ENCODE data around the gene GDI2.
A peak's percentile ranks its signal among the peaks of the same experiment; 100 is the strongest.
"Not testable (repeated sequence)": the region's sequence is repeated elsewhere in the genome, so short reads cannot be mapped to it uniquely, and the experiment has no call there.

The GDI2 gene

GRCh38 chr10:5826511-5826910 is 13.3 kb upstream of the GDI2 start:
- DNase-seq, result not testable (repeated sequence)

DNA sequence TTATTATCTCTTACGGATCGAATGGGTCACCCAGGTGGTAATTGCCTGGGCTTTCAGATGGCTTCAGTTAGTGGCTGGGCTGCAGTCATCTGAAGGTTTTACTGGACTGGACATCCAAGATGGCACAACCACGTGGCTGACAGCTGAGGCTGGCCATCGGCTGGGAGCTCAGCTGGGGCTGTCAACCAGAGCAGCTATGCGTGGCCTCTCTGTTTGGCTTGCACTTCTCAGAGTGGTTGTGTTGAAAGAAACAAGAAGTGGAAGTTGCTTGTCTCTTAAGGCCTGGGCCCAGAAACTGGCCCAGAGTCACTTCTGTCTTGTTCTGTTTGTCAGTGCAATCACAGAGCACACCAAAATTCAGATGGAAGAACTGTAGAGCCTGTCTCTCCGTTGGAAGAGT is 5.7 kb upstream of the GDI2 start:
- DNase-seq, result no peak

DNA sequence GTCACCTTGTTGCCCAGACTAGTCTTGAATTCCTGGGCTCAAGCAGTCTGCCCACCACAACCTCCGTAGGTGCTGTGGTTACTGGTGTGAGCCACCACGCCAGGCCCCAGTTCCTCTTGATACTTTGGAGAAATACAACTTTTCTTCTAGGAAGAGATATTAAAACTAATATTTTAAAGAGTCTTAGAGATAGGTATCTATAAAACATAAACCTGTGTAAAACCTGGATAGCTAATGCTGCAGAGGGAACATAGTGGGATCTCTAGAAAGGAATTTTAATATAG is 4.8 kb upstream of the GDI2 start:
- DNase-seq, result no peak

DNA sequence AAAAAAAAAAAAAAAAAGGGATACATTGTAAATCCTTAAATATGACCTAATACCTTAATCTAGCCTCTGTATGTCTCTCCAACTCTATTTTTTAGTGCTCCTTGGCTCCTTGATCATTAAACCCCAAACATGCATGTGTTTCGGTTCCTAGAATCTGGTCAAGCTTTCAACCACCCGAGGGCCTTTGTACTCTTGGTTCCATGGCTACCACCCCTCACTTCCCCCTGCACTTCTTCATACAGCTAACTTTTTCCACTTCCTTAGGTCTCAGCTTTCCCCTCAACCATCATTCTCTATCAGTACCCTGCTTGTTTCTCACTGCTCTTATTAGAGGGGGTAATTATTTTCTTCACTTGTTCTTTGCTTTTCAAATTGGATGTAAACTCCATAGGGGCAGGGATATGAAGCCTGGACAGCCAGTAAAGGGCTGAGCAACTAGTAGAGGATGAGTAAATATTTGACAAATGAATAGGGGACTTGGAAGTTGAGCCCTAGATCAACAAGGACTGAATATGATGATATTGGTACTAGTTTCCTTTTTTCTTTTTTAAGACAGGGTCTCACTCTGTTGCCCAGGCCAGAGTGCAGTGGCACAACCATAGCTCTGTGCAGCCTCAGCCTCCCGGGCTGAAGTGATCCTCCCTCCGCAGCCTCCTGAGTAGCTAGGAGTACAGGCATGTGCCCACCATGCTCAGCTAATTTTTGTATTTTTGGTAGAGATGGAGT is 4.3 kb upstream of the GDI2 start:
- DNase-seq, result no peak

DNA sequence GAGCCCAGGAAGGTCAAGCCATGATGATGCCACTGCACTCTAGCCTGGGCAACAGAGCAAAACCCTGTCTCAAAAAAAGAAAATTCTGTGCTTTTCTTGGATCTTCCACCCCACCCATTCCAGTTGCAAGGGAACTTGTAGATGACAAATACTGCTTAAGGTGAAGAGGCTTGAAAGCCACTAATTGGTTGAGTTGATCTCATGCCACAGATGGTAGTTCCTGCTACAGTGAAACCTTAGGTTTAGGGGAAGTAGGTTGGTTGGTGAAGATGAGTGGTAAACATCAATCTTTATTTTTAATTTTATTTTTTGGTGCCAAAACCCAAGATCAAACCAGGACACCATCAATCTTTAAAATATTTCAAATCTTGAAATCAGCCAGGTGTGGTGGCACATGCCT is 2.9 kb upstream of the GDI2 start:
- DNase-seq, result no peak

GRCh38 chr10:5814110-5815107 is 1.2 kb upstream of the GDI2 start:
- peak; percentile 21 for DNase-seq

DNA sequence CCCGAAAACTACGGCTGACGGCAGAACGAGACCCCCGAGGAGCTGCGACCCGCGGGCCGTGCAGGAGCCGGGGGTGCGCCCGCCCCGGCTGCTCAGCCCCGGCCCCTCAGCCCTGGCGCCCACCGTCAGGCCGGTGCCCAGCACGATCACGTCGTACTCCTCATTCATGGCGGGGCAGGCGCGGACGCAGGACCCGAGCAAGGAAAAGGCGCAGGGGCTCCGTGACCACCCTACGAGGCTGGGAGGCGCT is 218 bp downstream of the GDI2 start:
- DNase-seq, result no peak

GRCh38 chr10:5812283-5813090 is 747 bp downstream of the GDI2 start:
- DNase-seq, result peak; percentile 24

DNA sequence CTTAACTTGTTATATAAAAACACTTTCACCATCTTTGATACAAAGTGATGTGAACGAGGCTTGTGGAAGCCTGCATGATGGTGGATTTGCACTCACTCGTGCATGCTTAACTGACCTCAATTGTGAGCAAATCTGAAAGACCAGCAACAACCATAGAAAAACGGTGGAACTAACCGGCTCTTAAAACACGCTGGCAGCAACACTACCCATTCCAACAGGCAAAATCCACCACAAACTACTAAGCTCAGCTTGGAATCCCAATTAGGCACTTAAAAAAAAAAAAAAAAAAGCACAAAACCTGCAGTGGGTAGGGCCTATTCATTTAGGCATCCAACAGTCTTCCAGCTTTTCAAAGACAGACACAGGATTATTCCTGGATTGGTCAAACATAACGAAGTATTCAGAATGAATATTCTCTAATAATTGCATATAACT is 1.8 kb downstream of the GDI2 start:
- no peak for DNase-seq

GRCh38 chr10:5810225-5810624 is 3.0 kb downstream of the GDI2 start:
- no peak for DNase-seq

GRCh38 chr10:5809527-5810154 is 3.6 kb downstream of the GDI2 start:
- DNase-seq, result no peak

DNA sequence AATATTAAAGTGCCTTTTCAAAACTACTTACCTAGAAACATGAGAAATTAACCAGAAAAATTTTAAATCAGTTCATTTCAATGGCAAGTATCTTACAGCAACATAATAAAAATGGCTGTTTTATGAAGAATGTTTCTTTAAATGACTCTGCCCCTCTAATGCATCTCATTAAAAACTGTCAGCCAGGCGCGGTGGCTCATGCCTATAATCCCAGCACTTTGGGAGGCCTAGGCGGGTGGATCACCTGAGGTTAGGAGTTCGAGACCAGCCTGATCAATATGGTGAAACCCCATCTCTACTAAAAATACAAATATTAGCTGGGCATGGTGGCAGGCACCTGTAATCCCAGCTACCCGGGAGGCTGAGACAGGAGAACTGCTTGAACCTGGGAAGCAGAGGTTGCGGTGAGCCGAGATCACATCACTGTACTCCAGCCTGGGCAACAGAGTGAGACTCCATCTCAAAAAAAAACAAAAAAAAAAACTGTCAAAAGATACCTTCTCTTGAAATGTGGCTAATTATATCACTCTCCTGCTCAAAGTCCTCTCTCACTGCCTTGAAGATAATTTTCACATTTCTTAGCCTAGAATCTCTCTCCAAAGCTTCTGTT is 4.3 kb downstream of the GDI2 start:
- DNase-seq, result not testable (repeated sequence)

DNA sequence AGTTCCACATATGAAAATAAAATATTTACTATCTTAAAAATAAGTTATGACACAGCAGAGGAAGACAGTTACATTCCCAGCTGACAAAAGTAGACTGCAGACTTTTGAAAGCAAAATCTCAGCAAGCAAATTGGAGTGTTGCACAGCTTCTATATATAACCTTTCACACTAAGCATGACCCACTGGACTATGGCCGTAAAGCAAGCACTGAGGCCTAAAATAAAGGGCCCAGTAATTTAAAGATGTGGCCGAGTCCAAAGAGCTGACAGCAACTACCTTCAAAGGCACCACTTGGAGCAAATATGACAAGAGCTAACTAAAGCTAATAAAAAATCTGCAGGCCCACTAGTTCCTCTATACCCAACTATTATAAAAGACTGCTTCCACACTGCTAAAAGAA is 6.5 kb downstream of the GDI2 start:
- DNase-seq, result no peak

DNA sequence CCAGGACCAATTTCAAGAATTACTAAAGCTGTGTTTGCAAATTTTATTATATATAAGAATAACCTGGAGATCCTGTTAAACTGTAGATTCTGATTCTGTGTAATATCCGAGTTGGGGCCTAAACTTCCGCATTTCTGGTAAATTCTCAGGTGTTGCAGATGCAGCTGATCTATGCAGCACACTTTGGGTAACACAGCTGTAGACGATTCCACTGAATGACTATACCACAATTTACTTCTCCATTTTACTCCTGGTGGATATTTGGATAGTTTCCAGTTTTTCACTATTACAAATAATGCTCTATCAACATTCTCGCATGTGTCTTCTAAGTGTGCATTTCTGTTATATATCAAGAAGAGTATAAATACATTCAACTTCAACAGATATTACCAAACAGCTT is 7.5 kb downstream of the GDI2 start:
- no peak for DNase-seq

GRCh38 chr10:5805260-5805659 is 8.0 kb downstream of the GDI2 start:
- no peak for DNase-seq

GRCh38 chr10:5804386-5804785 is 8.8 kb downstream of the GDI2 start:
- DNase-seq, result no peak

- DNase-seq, result no peak
These were observed 12.5 kb downstream of the GDI2 start for GRCh38 chr10:5800782-5801181.

DNA sequence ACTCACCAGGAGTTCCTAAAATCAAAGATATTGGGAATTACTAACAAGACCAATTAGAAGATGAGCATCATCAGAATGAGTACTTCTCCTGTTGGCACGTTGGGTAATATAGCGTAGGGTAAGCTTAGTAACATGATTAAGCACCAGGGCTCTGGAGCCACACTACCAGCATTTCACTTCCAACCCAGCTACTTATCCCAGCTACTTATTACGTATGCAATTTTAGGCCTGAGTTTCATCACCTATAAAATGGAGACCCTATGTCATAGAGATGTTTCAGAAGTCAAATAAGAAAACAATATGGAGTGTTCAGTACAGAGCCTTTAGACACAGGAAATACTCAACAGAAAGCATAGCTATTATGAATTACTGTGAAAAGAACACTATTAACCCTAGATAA is 19.0 kb downstream of the GDI2 start:
- DNase-seq, result no peak

DNA sequence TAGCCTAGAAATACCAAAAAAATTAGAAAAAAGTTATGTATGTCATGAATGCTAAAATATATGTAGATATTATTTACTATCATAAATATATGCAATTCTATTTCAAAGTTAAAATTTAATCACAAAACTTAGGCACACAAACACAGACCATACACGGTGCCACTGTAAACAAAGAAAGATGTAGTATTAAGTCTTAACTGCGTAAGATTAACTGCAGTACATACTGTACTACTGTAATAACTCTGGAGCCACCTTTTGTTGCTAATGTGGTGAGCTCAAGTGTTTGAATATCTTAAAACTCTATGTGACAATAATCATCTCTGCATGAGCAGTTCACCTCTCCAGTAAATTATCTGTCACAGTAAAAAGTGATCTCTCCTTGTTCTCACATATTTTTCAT is 23.6 kb downstream of the GDI2 start:
- no peak for DNase-seq

GRCh38 chr10:5788969-5789368 is 24.3 kb downstream of the GDI2 start:
- DNase-seq, result no peak

GRCh38 chr10:5783300-5783699 is 29.9 kb downstream of the GDI2 start:
- no peak for DNase-seq

DNA sequence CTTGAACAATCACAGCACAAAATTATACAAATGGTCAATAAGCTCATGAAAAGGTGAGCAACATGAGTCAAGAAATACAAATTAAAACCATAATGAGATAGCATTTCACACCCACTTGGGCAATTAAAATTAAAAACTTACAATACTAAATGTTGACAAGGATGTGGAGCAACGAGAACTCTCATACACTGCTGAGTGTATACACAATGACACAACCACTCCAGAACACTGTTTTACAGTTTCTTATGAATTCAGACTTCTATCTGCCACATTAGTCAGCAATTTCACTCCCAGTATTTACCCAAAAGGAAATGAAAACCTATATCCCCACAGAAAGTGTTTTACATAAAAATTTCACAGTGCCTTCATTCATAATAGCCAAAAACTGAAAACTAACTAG is 31.1 kb downstream of the GDI2 start:
- DNase-seq, result no peak

GRCh38 chr10:5779730-5780129 is 33.5 kb downstream of the GDI2 start:
- DNase-seq, result no peak
